Breast epithelium (tissue), 3 donors: ENCODE data around the gene MNT.

Experiments used
- POLR2A ChIP-seq: fragments of 450-650 bp; IDR thresholded peaks from one replicate; pipeline ENCODE4 v1.6.1; 2016; ENCODE audit warnings: antibody characterized with exemption, mild to moderate bottlenecking, moderate library complexity
- POLR2AphosphoS5 ChIP-seq, 3 donors: sonication (generic); formaldehyde crosslinking; IDR thresholded peaks; one replicate each; pipeline ENCODE4 v1.6.1; 2017; ENCODE audit warnings: antibody characterized with exemption in 3 of 3
- TF ChIP-seq, protein P1 (sequence below), 3 donors: fragments of 450-650 bp; IDR thresholded peaks; one replicate each; pipeline ENCODE4 v1.5.1; 2016 to 2017; ENCODE audit warnings: antibody characterized with exemption in 3 of 3, mild to moderate bottlenecking in 3 of 3, moderate library complexity in 3 of 3

GRCh38 chr17:2438823-2439222 lies 38.0 kb upstream of the MNT start:
- TF ChIP-seq, protein P1, sequence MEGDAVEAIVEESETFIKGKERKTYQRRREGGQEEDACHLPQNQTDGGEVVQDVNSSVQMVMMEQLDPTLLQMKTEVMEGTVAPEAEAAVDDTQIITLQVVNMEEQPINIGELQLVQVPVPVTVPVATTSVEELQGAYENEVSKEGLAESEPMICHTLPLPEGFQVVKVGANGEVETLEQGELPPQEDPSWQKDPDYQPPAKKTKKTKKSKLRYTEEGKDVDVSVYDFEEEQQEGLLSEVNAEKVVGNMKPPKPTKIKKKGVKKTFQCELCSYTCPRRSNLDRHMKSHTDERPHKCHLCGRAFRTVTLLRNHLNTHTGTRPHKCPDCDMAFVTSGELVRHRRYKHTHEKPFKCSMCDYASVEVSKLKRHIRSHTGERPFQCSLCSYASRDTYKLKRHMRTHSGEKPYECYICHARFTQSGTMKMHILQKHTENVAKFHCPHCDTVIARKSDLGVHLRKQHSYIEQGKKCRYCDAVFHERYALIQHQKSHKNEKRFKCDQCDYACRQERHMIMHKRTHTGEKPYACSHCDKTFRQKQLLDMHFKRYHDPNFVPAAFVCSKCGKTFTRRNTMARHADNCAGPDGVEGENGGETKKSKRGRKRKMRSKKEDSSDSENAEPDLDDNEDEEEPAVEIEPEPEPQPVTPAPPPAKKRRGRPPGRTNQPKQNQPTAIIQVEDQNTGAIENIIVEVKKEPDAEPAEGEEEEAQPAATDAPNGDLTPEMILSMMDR (IDR thresholded peaks at IDR 0.05) = no peak
- TF ChIP-seq POLR2A (no peak), POLR2AphosphoS5 (IDR thresholded peaks at IDR 0.05) (no peak)
